HCT116 (cell line): Measurements from ENCODE around the gene CYP24A1. TPM values are rescaled to one million over a fixed set of nuclear protein-coding genes. Genes with fewer than 3 reads are reported as not detected.

Experiments used
- ATAC-seq: fragments of 200-7000 bp; cut with Tn5 transposase; 2 replicates; pipeline ENCODE4 v1.9.1; 2020; ENCODE audit warnings: mild to moderate bottlenecking, moderate library complexity
- BruUV-seq: library from RNA; stranded (reverse); fragments of 400-500 nt; replicated peaks from 2 replicates; lab custom pipeline; 2021; lab: Mats Ljungman, UMichigan
- CTCF ChIA-PET: fragments of 300-600 bp; sonication (Branson Sonifier 250); formaldehyde crosslinking; loops from one replicate; lab custom pipeline; 2021; ENCODE audit warnings: antibody characterized with exemption; lab: Charles Lee
- POLR2A ChIA-PET: fragments of 300-600, 350-600 bp; sonication (Branson Sonifier 250); formaldehyde crosslinking; loops from one replicate; lab custom pipeline; 2021; ENCODE audit warnings: antibody characterized with exemption; lab: Charles Lee
- RAD21 ChIA-PET, 2 experiments: fragments of 300-600 bp; sonication (Branson Sonifier 250); formaldehyde crosslinking; loops; one replicate each; lab custom pipeline; 2023; ENCODE audit warnings: low total read pairs in 2 of 2; ENCODE audit not compliant: uncharacterized antibody in 2 of 2, unreplicated experiment in 2 of 2, low non-redundant PET in 1 of 2; lab: Charles Lee
- DNase-seq: peaks from one replicate; pipeline ENCODE4 v3.0.0-alpha.2; 2010; ENCODE audit warnings: low read depth, low spot score
- H2AFZ ChIP-seq: fragments of 200-600 bp; shearing (Covaris generic), sonication (generic); 2 replicates; pipeline ENCODE4 v1.6.1; 2017; ENCODE audit warnings: low read depth, mixed run types, mixed read lengths, antibody characterized with exemption, low read length; ENCODE audit not compliant: poor library complexity, severe bottlenecking
- H3K27ac ChIP-seq: 2 replicates; pipeline ENCODE4 v1.5.1; 2012; ENCODE audit warnings: low read depth, low read length
- H3K27me3 ChIP-seq: fragments of 200-600 bp; sonication (generic); 2 replicates; pipeline ENCODE4 v1.6.1; 2016; ENCODE audit warnings: mixed run types, low read length, mixed read lengths; ENCODE audit not compliant: insufficient read depth
- H3K36me3 ChIP-seq, 2 experiments: fragments of 200-500 bp in 1 of 2; fragments of 200-600 bp in 1 of 2; sonication (Bioruptor generic) in 1 of 2; sonication (generic) in 1 of 2; 2 replicates each; pipeline versions ENCODE4 v1.5.1 to v1.6.1; 2014 to 2016; ENCODE audit warnings: low read length in 2 of 2, inconsistent platforms in 1 of 2, mixed read lengths in 1 of 2, mixed run types in 1 of 2; ENCODE audit not compliant: insufficient read depth in 2 of 2, control insufficient read depth in 1 of 2
- H3K4me1 ChIP-seq, 2 experiments: fragments of 200-600 bp in 1 of 2; sonication (generic) in 1 of 2; 2 replicates each; pipeline versions ENCODE4 v1.5.1 to v1.6.1; 2012 to 2017; ENCODE audit warnings: low read length in 2 of 2, inconsistent platforms in 1 of 2, mild to moderate bottlenecking in 1 of 2, mixed read lengths in 1 of 2, mixed run types in 1 of 2, moderate library complexity in 1 of 2; ENCODE audit not compliant: insufficient read depth in 2 of 2, control insufficient read depth in 1 of 2
- H3K4me2 ChIP-seq: fragments of 200-600 bp; sonication (generic); 2 replicates; pipeline ENCODE4 v1.6.1; 2017; ENCODE audit warnings: mixed run types, low read length, mixed read lengths
- H3K4me3 ChIP-seq, 2 experiments: fragments of 200-600 bp in 1 of 2; sonication (generic) in 1 of 2; replicated peaks in 1 of 2; 2 replicates each; pipeline ENCODE4 v1.5.1; 2011 to 2016; ENCODE audit warnings: low read length in 2 of 2, control low read depth in 1 of 2, low read depth in 1 of 2, mild to moderate bottlenecking in 1 of 2, mixed read lengths in 1 of 2, mixed run types in 1 of 2
- H3K79me2 ChIP-seq: fragments of 200-600 bp; sonication (generic); 2 replicates; pipeline ENCODE4 v1.6.1; 2017; ENCODE audit warnings: mild to moderate bottlenecking, mixed run types, low read length, moderate library complexity, mixed read lengths; ENCODE audit not compliant: insufficient read depth
- H3K9ac ChIP-seq: fragments of 200-600 bp; sonication (generic); 2 replicates; pipeline ENCODE4 v1.6.1; 2016; ENCODE audit warnings: low read length, mixed read lengths
- H3K9me2 ChIP-seq: fragments of 200-600 bp; sonication (generic), shearing (Covaris generic); 2 replicates; pipeline ENCODE4 v1.6.1; 2017; ENCODE audit warnings: mixed run types, mild to moderate bottlenecking, moderate library complexity; ENCODE audit not compliant: insufficient read depth
- H3K9me3 ChIP-seq, 2 experiments: fragments of 200-500 bp in 1 of 2; fragments of 200-600 bp in 1 of 2; sonication (Bioruptor generic) in 1 of 2; sonication (generic) in 1 of 2; 2 replicates each; pipeline ENCODE4 v1.6.1; 2014 to 2017; ENCODE audit warnings: low read length in 2 of 2, mixed read lengths in 2 of 2, inconsistent platforms in 1 of 2, low read depth in 1 of 2, mild to moderate bottlenecking in 1 of 2, mixed run types in 1 of 2, moderate library complexity in 1 of 2; ENCODE audit not compliant: control insufficient read depth in 1 of 2, insufficient read depth in 1 of 2
- H4K20me1 ChIP-seq: fragments of 200-600 bp; sonication (generic), shearing (Covaris generic); 2 replicates; pipeline ENCODE4 v1.6.1; 2017; ENCODE audit warnings: mixed run types, mild to moderate bottlenecking, moderate library complexity; ENCODE audit not compliant: insufficient read depth
- ATF3 ChIP-seq: IDR thresholded peaks from 2 replicates; pipeline ENCODE4 v1.6.1; 2012
- CBX3 ChIP-seq: IDR thresholded peaks from 2 replicates; pipeline ENCODE4 v1.6.1; 2012; ENCODE audit warnings: low read depth
- CEBPB ChIP-seq: IDR thresholded peaks from 2 replicates; pipeline ENCODE4 v1.6.1; 2012; ENCODE audit warnings: low read depth
- CTCF ChIP-seq, 3 experiments: fragments of 200-600 bp in 1 of 3; sonication (generic) in 1 of 3; IDR thresholded peaks in 2 of 3; conservative IDR thresholded peaks in 1 of 3; 2 replicates each; pipeline ENCODE4 v1.5.1; 2012 to 2017; ENCODE audit warnings: low read depth in 2 of 3, low read length in 2 of 3, antibody characterized with exemption in 1 of 3, borderline replicate concordance in 1 of 3, control low read depth in 1 of 3, mild to moderate bottlenecking in 1 of 3, mixed read lengths in 1 of 3, mixed run types in 1 of 3, moderate library complexity in 1 of 3; ENCODE audit not compliant: insufficient read depth in 1 of 3
- EZH2 ChIP-seq: fragments of 200-600 bp; sonication (generic); IDR thresholded peaks from 2 replicates; pipeline ENCODE4 v1.6.1; 2017; ENCODE audit warnings: antibody characterized with exemption, mixed run types
- EZH2phosphoT487 ChIP-seq: fragments of 200-600 bp; IDR thresholded peaks from 2 replicates; pipeline ENCODE4 v1.6.1; 2018; ENCODE audit warnings: antibody characterized with exemption, borderline replicate concordance
- FOSL1 ChIP-seq: IDR thresholded peaks from 2 replicates; pipeline ENCODE4 v1.6.1; 2012; ENCODE audit warnings: low read depth
- POLR2AphosphoS5 ChIP-seq: IDR thresholded peaks from 2 replicates; pipeline ENCODE4 v1.6.1; 2011; ENCODE audit warnings: mild to moderate bottlenecking, low read depth, low read length, moderate library complexity
- RAD21 ChIP-seq: IDR thresholded peaks from 2 replicates; pipeline ENCODE4 v1.6.1; 2012; ENCODE audit warnings: low read depth, mild to moderate bottlenecking
- SRF ChIP-seq: IDR thresholded peaks from 2 replicates; pipeline ENCODE4 v1.6.1; 2012; ENCODE audit warnings: low read depth
- TCF7L2 ChIP-seq: IDR thresholded peaks from 2 replicates; pipeline ENCODE4 v1.7.0; 2011; ENCODE audit warnings: borderline replicate concordance, inconsistent platforms; ENCODE audit not compliant: insufficient read depth, insufficient read length; ENCODE audit errors: extremely low read depth
- YY1 ChIP-seq: IDR thresholded peaks from 2 replicates; pipeline ENCODE4 v1.6.1; 2011; ENCODE audit warnings: low read length, low read depth, moderate library complexity, mild to moderate bottlenecking; ENCODE audit not compliant: insufficient replicate concordance; ENCODE audit errors: extremely low read depth
- ZFX ChIP-seq: fragments of 450-650 bp; IDR thresholded peaks from 2 replicates; pipeline ENCODE4 v1.6.1; 2017
- intact Hi-C: fragments of 100-400 bp; cut with micrococcal nuclease; formaldehyde crosslinking; loops from 2 replicates; pipeline ENCODE4 v1.10.0; 2022
- total RNA-seq: library from RNA; stranded (reverse); gene quantifications from one replicate; pipeline ENCODE4 v1.2.1, GENCODE V29; 2021; ENCODE audit not compliant: unreplicated experiment

CYP24A1 gene
- total RNA-seq, 1 experiment from 2014 or later, result 267 TPM

- ChIA-PET RAD21 (no interaction called here), CTCF (interaction anchor here (0.8 to 2.2 kb wide), 5 partner anchors 9 to 428 kb away, joined by 3 to 15 read pairs (median 4); partner anchors contain the start of gene PFDN4), POLR2A (no interaction called here)
- H3K4me3 ChIP-seq, result no peak overlapping the region
- H2AFZ ChIP-seq, result no peak overlapping the region
- H3K4me2 ChIP-seq, result no peak overlapping the region
- H3K27me3 ChIP-seq, result no peaks in the 10 kb centered on the region
- H3K36me3 ChIP-seq, result peaks cover 14 to 16% of the 10 kb centered on the region in 2 experiments
- DNase-seq, result peak; percentile 28
- BruUV-seq, result no TSS peak
- no peaks in the 10 kb centered on the region for H3K9me2 ChIP-seq
- no peak for TF ChIP-seq CEBPB
- TF ChIP-seq CTCF (IDR thresholded peaks at IDR 0.05 in 2 of 3, conservative IDR thresholded peaks at IDR 0.05 in 1 of 3; ENCODE audit: borderline replicate concordance in 1 of 3, insufficient read depth in 1 of 3, low read depth in 2 of 3, low read length in 2 of 3), result peak; percentile 44 to 69 (median 61); a peak in 5 of 6 replicates
- peak; percentile 80 for TF ChIP-seq RAD21
- no peak overlapping the region for H3K27ac ChIP-seq
- H3K4me1 ChIP-seq, result no peaks in the 10 kb centered on the region
- no peak overlapping the region for H3K9ac ChIP-seq
- no peaks in the 10 kb centered on the region for H3K9me3 ChIP-seq
- ATAC-seq, result peak; percentile 58; the same call in 1 of the 2 replicates
- H3K79me2 ChIP-seq, result peaks cover 12% of the 10 kb centered on the region
- no peaks in the 10 kb centered on the region; the same call in 1 of the 2 replicates for H4K20me1 ChIP-seq
- intact Hi-C loops, result loop anchor here (1.0 kb wide), 1 partner anchor 426 kb away; no protein-coding TSS in a partner anchor
Observed at GRCh38 chr20:54219751-54220426, 46.1 kb upstream of the CYP24A1 start.

GRCh38 chr20:54218470-54218869 is 44.7 kb upstream of the CYP24A1 start:
- H3K4me1 ChIP-seq, result no peaks in the 10 kb centered on the region
- peaks cover 27% of the 10 kb centered on the region for H3K79me2 ChIP-seq
- H4K20me1 ChIP-seq, result no peaks in the 10 kb centered on the region; the same call in 1 of the 2 replicates
- no peak overlapping the region for H3K27ac ChIP-seq
- intact Hi-C loops, result no loop called here
- H3K9me2 ChIP-seq, result no peaks in the 10 kb centered on the region
- no peak for ATAC-seq
- ChIA-PET POLR2A (interaction anchor here (0.8 kb wide), 1 partner anchor 425 kb away, joined by 3 read pairs; no protein-coding TSS in a partner anchor), RAD21 (no interaction called here), CTCF (interaction anchor here (1.2 to 2.2 kb wide), 2 partner anchors 8 to 427 kb away, joined by 4 to 15 read pairs; no protein-coding TSS in a partner anchor)
- no peak overlapping the region for H2AFZ ChIP-seq
- H3K4me3 ChIP-seq, result no peak overlapping the region
- no peak for DNase-seq
- no TSS peak for BruUV-seq
- H3K9me3 ChIP-seq, result no peaks in the 10 kb centered on the region
- H3K4me2 ChIP-seq, result no peak overlapping the region
- H3K36me3 ChIP-seq, result peaks cover 18 to 19% of the 10 kb centered on the region in 2 experiments
- no peak overlapping the region for H3K9ac ChIP-seq
- H3K27me3 ChIP-seq, result no peaks in the 10 kb centered on the region
- no peak for TF ChIP-seq EZH2phosphoT487
- TF ChIP-seq SRF, result no peak
- TF ChIP-seq RAD21, result no peak
- TF ChIP-seq TCF7L2, result no peak
- TF ChIP-seq CTCF (IDR thresholded peaks at IDR 0.05 in 2 of 3, conservative IDR thresholded peaks at IDR 0.05 in 1 of 3; ENCODE audit: borderline replicate concordance in 1 of 3, insufficient read depth in 1 of 3, low read depth in 2 of 3, low read length in 2 of 3), result no peak
- no peak for TF ChIP-seq FOSL1
- no peak for TF ChIP-seq CBX3
- no peak for TF ChIP-seq POLR2AphosphoS5
- TF ChIP-seq EZH2, result no peak
- no peak for TF ChIP-seq YY1
- TF ChIP-seq ZFX, result no peak
- TF ChIP-seq ATF3, result no peak
